Measurements from ENCODE around the gene ZNF687. TPM values are rescaled to one million over a fixed set of nuclear protein-coding genes. Genes with fewer than 3 reads are reported as not detected.

The ZNF687 gene
- total RNA-seq, 1 experiment from 2014 or later = 33.3 TPM

GRCh38 chr1:151313501-151313900 is 31.4 kb downstream of the ZNF687 start:
- Histone ChIP-seq H3K27ac (ENCODE audit: low read length) (no peak overlapping the region), H3K27me3 (ENCODE audit: control insufficient read depth, insufficient read depth, low read length) (no peaks in the 10 kb centered on the region), H3K4me1 (ENCODE audit: control insufficient read depth, insufficient read depth, low read length) (peaks cover 16% of the 10 kb centered on the region), H3K9me3 (ENCODE audit: control insufficient read depth, insufficient read depth, low read depth, low read length) (no peaks in the 10 kb centered on the region), H3K4me3 (ENCODE audit: low read depth in 2 of 2, low read length in 2 of 2) (no peak overlapping the region), H3K36me3 (ENCODE audit: control insufficient read depth, insufficient read depth, low read length) (peaks cover 3% of the 10 kb centered on the region; the same call in 1 of the 2 replicates)
- POLR2A ChIA-PET = interaction anchor here (0.6 kb wide), 1 partner anchor 222 kb away, joined by 6 read pairs; no protein-coding TSS in a partner anchor
- DNase-seq (ENCODE audit: low read depth, low spot score) (no peak), ATAC-seq (no peak)
- intact Hi-C loops (cut with micrococcal nuclease; ENCODE audit: unreplicated experiment) (no loop called here), in situ Hi-C loops (cut with HindIII; ENCODE audit: low pct_unique_long_range_greater_than_20kb, low sequenced_read_pairs) (no loop called here)
- CTCF ChIA-PET = no interaction called here
- BruUV-seq (replicated peaks) = no TSS peak
- no peak for TF ChIP-seq CTCF (IDR thresholded peaks at IDR 0.05)
- no peak for TF ChIP-seq SIN3A (IDR thresholded peaks at IDR 0.05; ENCODE audit: borderline replicate concordance, insufficient read depth, low read depth, low read length)
- no peak for TF ChIP-seq REST (IDR thresholded peaks at IDR 0.05; ENCODE audit: insufficient read depth in 1 of 2, low read depth in 2 of 2, low read length in 1 of 2)
- TF ChIP-seq TCF7L2 (IDR thresholded peaks at IDR 0.05; ENCODE audit: low read depth, low read length) = no peak
- TF ChIP-seq POLR2AphosphoS5 (IDR thresholded peaks at IDR 0.05; ENCODE audit: low read depth, low read length) = no peak

GRCh38 chr1:151314137-151314875 is 32.2 kb downstream of the ZNF687 start:
- Histone ChIP-seq H3K4me1 (ENCODE audit: control insufficient read depth, insufficient read depth, low read length) (peaks cover 16% of the 10 kb centered on the region), H3K27ac (ENCODE audit: low read length) (no peak overlapping the region), H3K36me3 (ENCODE audit: control insufficient read depth, insufficient read depth, low read length) (peaks cover 3% of the 10 kb centered on the region; the same call in 1 of the 2 replicates), H3K4me3 (ENCODE audit: low read depth in 2 of 2, low read length in 2 of 2) (no peak overlapping the region), H3K27me3 (ENCODE audit: control insufficient read depth, insufficient read depth, low read length) (no peaks in the 10 kb centered on the region), H3K9me3 (ENCODE audit: control insufficient read depth, insufficient read depth, low read depth, low read length) (no peaks in the 10 kb centered on the region)
- DNase-seq (ENCODE audit: low read depth, low spot score) (no peak), ATAC-seq (no peak)
- intact Hi-C loops (cut with micrococcal nuclease; ENCODE audit: unreplicated experiment) (loop anchor here (1.0 kb wide), 1 partner anchor 33 kb away; the partner anchor contains the start of gene RFX5), in situ Hi-C loops (cut with HindIII; ENCODE audit: low pct_unique_long_range_greater_than_20kb, low sequenced_read_pairs) (no loop called here)
- TF ChIP-seq REST (IDR thresholded peaks at IDR 0.05; ENCODE audit: insufficient read depth in 1 of 2, low read depth in 2 of 2, low read length in 1 of 2) = no peak
- no peak for TF ChIP-seq SIN3A (IDR thresholded peaks at IDR 0.05; ENCODE audit: borderline replicate concordance, insufficient read depth, low read depth, low read length)
- BruUV-seq (replicated peaks) = no TSS peak
- CTCF ChIA-PET = no interaction called here
- POLR2A ChIA-PET = no interaction called here

All from Panc1 (cell line).